ENCODE measurements around the gene WWTR1.

- no peak for TF ChIP-seq CTCF (IDR thresholded peaks at IDR 0.05; ENCODE audit: insufficient read depth, low read length)
- no peak for TF ChIP-seq POLR2AphosphoS5 (IDR thresholded peaks at IDR 0.05; ENCODE audit: low read depth)
- no peak for TF ChIP-seq GABPA (IDR thresholded peaks at IDR 0.05; ENCODE audit: low read depth)
- no peak for TF ChIP-seq REST (IDR thresholded peaks at IDR 0.05; ENCODE audit: insufficient replicate concordance, low read depth)
Measured at GRCh38 chr3:149646181-149646766, 11.6 kb downstream of the WWTR1 start.

Measured in HL-60 (cell line).